Suppressor macrophage treated with lipopolysaccharide for 4 hours (primary cell): ENCODE data around the gene OR2T12.
"Not testable (repeated sequence)": the region's sequence is repeated elsewhere in the genome, so short reads cannot be mapped to it uniquely, and the experiment has no call there.

Experiments used
- DNase-seq: peaks from one replicate; pipeline ENCODE4 v3.0.0-alpha.2; 2020

The OR2T12 gene

GRCh38 chr1:248303324-248303723 lies at the start of gene OR2T12:
OR2T12 (minus strand) TSS chr1:248303424; CDS start chr1:248295578, 7,846 bp downstream.
- DNase-seq: no peak

- DNase-seq: no peak
Measured at GRCh38 chr1:248348475-248348874, 45.3 kb upstream of the OR2T12 start, which contains the start of gene OR14C36. OR14C36 (plus strand) TSS chr1:248348775; CDS start chr1:248348775, 0 bp downstream.

DNA sequence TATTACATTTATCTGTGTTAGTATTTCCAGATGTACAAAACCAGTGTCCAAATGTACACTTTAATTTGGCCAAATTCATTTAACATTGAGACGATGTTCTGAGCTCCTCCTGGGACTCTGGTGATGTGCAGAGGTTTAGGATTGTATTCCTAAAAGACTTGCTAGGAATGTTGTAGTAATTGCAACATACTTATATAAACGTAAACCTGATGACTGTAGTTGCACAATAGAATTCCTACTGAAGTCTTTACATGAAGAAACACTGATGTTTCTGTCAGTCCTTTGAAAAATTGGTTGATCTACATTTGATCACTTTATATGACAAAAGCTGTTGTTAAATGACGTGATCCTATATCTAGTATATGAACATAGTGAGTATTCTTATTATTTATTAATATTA lies 40.2 kb upstream of the OR2T12 start:
- DNase-seq: no peak

DNA sequence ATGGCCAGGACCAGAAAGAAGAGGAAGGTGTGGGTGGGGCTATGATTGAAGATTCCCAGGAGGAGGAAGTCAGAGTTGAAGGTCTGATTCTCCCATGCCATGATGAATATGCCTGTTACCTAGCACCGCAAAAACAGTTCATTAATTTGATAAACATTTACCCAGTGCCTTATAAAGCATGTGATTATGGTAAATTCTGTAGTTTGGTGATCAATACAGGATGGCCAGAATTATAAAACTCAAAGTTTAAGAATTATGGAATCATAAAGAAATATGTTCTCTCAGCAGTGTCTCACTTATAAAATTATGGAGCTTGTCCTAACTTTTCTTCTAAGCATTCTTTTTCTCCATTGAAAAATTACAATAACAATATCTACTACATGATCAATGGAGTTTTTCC lies 21.2 kb upstream of the OR2T12 start, which contains the start of gene OR2M7:
Gene OR2M7, minus strand, starts transcription at position 101 of the 400 bp plus-strand sequence. Its CDS starts 0 bp downstream, at position 101.
- DNase-seq: no peak

DNA sequence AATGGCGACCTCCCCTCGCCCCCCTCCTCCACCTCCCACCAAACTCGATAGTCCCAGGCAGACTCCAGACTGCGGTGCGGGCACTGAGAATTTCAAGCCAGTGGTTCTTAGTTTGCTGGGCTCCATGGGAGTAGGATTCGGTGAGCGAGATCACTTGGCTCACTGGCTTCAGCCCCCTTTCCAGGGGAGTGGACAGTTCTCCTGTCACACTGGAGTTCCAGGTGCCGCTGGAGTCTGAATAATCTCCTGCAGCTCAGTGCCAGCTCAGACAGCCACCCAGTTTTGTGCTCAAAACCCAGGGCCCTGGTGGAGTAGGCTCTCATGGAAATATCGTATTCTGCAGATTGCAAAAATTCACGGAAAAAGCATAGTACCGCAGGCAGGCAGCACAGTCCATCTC lies 13.6 kb upstream of the OR2T12 start:
- DNase-seq: no peak

GRCh38 chr1:248306740-248307139 lies 3.5 kb upstream of the OR2T12 start:
- DNase-seq: not testable (repeated sequence)

DNA sequence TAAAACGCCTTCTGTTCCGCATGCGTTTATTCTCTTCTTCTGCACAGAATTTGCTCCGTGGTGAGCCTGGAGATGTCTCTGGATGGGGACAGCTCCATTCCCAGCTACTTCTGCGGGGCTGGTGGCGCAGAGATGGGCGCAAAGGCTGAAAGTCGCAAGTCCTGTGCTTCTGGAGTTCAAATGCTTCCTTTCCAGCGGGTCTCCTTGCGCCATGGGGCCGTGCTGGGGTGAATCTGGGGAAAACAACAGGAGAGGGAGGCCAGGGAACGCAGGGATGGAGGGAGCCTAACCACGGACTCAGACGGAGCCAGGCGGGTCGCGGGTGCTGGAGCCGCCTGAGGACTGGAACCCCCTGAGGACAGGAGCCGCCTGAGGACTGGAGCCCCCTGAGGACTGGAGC lies 2.9 kb upstream of the OR2T12 start:
- no peak for DNase-seq

GRCh38 chr1:248305672-248306071 lies 2.4 kb upstream of the OR2T12 start:
- DNase-seq: not testable (repeated sequence)

DNA sequence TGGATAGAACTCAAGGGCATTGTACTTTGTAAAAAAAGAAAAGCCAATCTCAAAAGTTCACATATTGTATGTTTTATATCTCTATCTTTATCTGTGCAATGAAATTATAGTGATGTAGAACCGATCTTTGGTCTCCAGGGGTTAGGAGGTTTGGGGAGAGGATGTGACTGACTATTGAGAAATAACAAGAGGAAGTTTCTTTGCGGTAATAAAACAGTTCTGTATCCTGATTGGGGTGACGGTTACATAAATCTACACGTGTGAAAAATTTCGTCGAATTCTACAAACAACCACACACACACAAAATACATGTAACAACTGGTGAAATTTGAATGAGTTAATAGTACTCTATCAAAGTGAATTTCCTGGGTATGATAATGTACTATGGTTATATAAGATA lies 14.8 kb downstream of the OR2T12 start:
- DNase-seq: no peak

- DNase-seq: no peak
Measured at GRCh38 chr1:248277876-248278275, 25.3 kb downstream of the OR2T12 start, which contains the start of gene OR2T33. OR2T33 (minus strand) TSS chr1:248277976; CDS start chr1:248273814, 4,162 bp downstream.

GRCh38 chr1:248273225-248273624 lies 30.0 kb downstream of the OR2T12 start:
- not testable (repeated sequence) for DNase-seq

DNA sequence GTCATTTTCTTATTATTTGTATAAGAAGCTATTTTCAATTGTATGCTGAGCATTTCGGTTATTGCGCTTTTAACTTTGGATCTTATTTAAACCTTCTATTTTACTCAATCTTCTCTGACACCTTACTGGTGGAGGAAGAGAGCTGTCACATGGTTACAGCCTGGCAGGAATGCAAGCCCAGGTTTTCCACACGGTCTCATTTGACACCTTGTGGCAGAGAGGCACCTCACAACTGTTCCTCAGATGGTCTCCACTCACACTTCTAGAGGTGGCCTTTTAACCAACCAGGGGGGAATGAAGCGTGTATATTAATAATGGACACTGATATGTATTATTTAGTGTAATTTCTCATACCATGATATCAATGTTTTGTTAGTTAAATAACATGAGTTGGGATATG lies 35.0 kb downstream of the OR2T12 start:
- no peak for DNase-seq

DNA sequence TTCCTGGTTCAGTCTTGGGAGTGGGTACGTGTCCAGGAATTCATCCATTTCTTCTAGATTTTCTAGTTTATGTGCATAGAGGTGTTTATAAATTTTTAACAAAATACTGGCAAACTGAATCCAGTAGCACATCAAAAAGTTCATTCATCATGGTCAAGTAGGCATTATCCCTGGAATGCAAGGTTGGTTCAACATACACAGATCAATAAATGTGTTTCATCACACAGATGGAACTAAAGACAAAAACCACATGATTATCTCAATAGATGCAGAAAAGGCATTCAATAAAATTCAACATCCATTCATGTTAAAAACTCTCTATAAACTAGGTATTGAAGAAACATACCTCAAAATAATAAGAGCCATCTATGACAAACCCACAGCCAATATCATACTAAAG lies 43.9 kb downstream of the OR2T12 start:
- DNase-seq: not testable (repeated sequence)

GRCh38 chr1:248243204-248243603 lies 60.0 kb downstream of the OR2T12 start:
- peak; percentile 66 for DNase-seq
